Heart left ventricle (tissue), 16 donors: ENCODE results near the gene EHMT1. TPM values are rescaled to one million over a fixed set of nuclear protein-coding genes. Genes with fewer than 3 reads are reported as not detected.

ENCODE experiments used
- ATAC-seq, 4 donors: fragments of 200-7000 bp; cut with Tn5 transposase; one replicate each; pipeline ENCODE4 v1.9.1; 2020 to 2022; ENCODE audit warnings: moderate library complexity in 4 of 4, mild to moderate bottlenecking in 3 of 4, moderate number of reproducible peaks in 1 of 4
- DNase-seq, 5 donors: peaks; one replicate each; pipeline ENCODE4 v3.0.0-alpha.2; 2020
- H3K27ac ChIP-seq, 12 donors: fragments of 200-600 bp; sonication (generic) in 4 of 12; one replicate each; pipeline versions ENCODE4 v1.5.0 to v1.8.0; 2016 to 2022; ENCODE audit warnings: mild to moderate bottlenecking in 2 of 12
- H3K27me3 ChIP-seq, 9 donors: fragments of 200-600 bp; sonication (generic) in 2 of 9; one replicate each; pipeline versions ENCODE4 v1.5.1 to v1.8.0; 2016 to 2022; ENCODE audit warnings: mild to moderate bottlenecking in 3 of 9
- H3K36me3 ChIP-seq, 9 donors: fragments of 200-600 bp; sonication (generic) in 2 of 9; one replicate each; pipeline versions ENCODE4 v1.5.0 to v1.8.0; 2018 to 2022; ENCODE audit warnings: mild to moderate bottlenecking in 2 of 9
- H3K4me1 ChIP-seq, 12 donors: fragments of 200-600 bp; sonication (generic) in 4 of 12; one replicate each; pipeline versions ENCODE4 v1.5.0 to v1.8.0; 2016 to 2022; ENCODE audit warnings: mild to moderate bottlenecking in 3 of 12
- H3K4me3 ChIP-seq, 12 donors: fragments of 200-600 bp; sonication (generic) in 4 of 12; one replicate each; pipeline versions ENCODE4 v1.5.0 to v1.8.0; 2017 to 2022; ENCODE audit warnings: mild to moderate bottlenecking in 9 of 12, moderate library complexity in 4 of 12
- H3K9me3 ChIP-seq, 12 donors: fragments of 200-600 bp; sonication (generic) in 4 of 12; one replicate each; pipeline versions ENCODE4 v1.5.0 to v1.8.0; 2016 to 2022; ENCODE audit warnings: mild to moderate bottlenecking in 1 of 12
- POLR2A ChIP-seq, 2 donors: fragments of 450-650 bp; IDR thresholded peaks; one replicate each; pipeline ENCODE4 v1.6.1; 2017; ENCODE audit warnings: antibody characterized with exemption in 2 of 2, mild to moderate bottlenecking in 2 of 2, moderate library complexity in 2 of 2
- WGBS, 4 donors: extraction: QIAGEN DNeasy Blood & Tissue Kit in 2 of 4; methylation state at CpG; one replicate each; pipeline versions ENCODE4 v1.1.5 to v1.1.7; 2013 to 2018; 5-methylcytosine and 5-hydroxymethylcytosine counted together
- intact Hi-C, 10 donors: fragments of 100-400 bp; cut with DNase I; formaldehyde crosslinking; loops; one replicate each; pipeline versions ENCODE4 v1.11.1 to v1.14.2; 2022
- polyA plus RNA-seq, 2 donors: library from polyadenylated mRNA; stranded (reverse); fragments of 200-250 nt; gene quantifications; one replicate each; pipeline ENCODE4 v1.2.3, GENCODE V29; 2013
- total RNA-seq, 9 donors: library from RNA; depleted of rRNA in 2 of 9; stranded (reverse); fragments of >200 nt in 2 of 9; fragmentation: NEBNext Ultra II Directional in 3 of 9; extraction: Animal tissue kit (Norgen Biotek cat#: 25700) in 3 of 9; gene quantifications; one replicate each; pipeline versions ENCODE4 v1.1.0 to v1.2.4, GENCODE V29; 2016 to 2023
- TF ChIP-seq, protein P1 (sequence below), 12 donors: fragments of 200-600 bp; sonication (generic) in 4 of 12; IDR thresholded peaks; one replicate each; pipeline versions ENCODE4 v1.5.0 to v1.8.0; 2018 to 2022; ENCODE audit warnings: antibody characterized with exemption in 12 of 12, mild to moderate bottlenecking in 5 of 12
- donor health status: ischemic (EF 13 %, LVEDD 7.1; RV severe dilation, severe dysfunction).
- donor health status: healthy with polysubstance abuse.
- donor health status: DM: no; HTN: yes; CAD: no.
- donor health status: DM: no; HTN: no; CAD: no.
- donor health status: ischemic (EF 25% LVEDD 6.9; RV normal size, moderate dysfunction).
- donor health status: ischemic (EF 25% LVEDD 5.7; RV mildly dilated, moderate dysfunction).
- donor health status: healthy.
- donor health status: DM: yes; HTN: yes; CAD: no.
- donor health status: ischemic (EF 35%, LVEDD 5.7; RV mildly dilated, moderate dysfunction).
- donor health status: nonischemic (EF 11% LVEDD 7.7; RV severe dilation, severe dysfunction).
- donor health status: DM: yes; HTN: yes; CAD: no.
- donor health status: PGD.
- donor health status: ischemic (EF 29% LVEDD 5.4; RV normal size, mild dysfunction).
- donor health status: nonischemic (EF 23%, LVEDD 6.1; RV moderate dilation, normal function).

EHMT1 gene
- total and polyA plus RNA-seq, 11 donors: 24.5 to 55.9 (median 28.9) TPM

GRCh38 chr9:137660144-137660543 lies 41.3 kb downstream of the EHMT1 start:
- WGBS, 4 donors: 67 to 74% (median 69%) methylated on average over 4 of the region's 4 CpGs
- Histone ChIP-seq H3K27me3 (no peaks in the 10 kb centered on the region), H3K4me3 (no peak overlapping the region), H3K36me3 (peaks cover 0 to 14% (median 7%) of the 10 kb centered on the region in 9 donors), H3K27ac (no peak overlapping the region), H3K9me3 (no peaks in the 10 kb centered on the region), H3K4me1 (peaks cover 0 to 9% (median 1%) of the 10 kb centered on the region in 12 donors)
- ATAC-seq (no peak), DNase-seq (no peak)
- no peak for TF ChIP-seq POLR2A (IDR thresholded peaks at IDR 0.05)
- TF ChIP-seq, protein P1, sequence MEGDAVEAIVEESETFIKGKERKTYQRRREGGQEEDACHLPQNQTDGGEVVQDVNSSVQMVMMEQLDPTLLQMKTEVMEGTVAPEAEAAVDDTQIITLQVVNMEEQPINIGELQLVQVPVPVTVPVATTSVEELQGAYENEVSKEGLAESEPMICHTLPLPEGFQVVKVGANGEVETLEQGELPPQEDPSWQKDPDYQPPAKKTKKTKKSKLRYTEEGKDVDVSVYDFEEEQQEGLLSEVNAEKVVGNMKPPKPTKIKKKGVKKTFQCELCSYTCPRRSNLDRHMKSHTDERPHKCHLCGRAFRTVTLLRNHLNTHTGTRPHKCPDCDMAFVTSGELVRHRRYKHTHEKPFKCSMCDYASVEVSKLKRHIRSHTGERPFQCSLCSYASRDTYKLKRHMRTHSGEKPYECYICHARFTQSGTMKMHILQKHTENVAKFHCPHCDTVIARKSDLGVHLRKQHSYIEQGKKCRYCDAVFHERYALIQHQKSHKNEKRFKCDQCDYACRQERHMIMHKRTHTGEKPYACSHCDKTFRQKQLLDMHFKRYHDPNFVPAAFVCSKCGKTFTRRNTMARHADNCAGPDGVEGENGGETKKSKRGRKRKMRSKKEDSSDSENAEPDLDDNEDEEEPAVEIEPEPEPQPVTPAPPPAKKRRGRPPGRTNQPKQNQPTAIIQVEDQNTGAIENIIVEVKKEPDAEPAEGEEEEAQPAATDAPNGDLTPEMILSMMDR (IDR thresholded peaks at IDR 0.05): no peak
- intact Hi-C loops: no loop called here

DNA sequence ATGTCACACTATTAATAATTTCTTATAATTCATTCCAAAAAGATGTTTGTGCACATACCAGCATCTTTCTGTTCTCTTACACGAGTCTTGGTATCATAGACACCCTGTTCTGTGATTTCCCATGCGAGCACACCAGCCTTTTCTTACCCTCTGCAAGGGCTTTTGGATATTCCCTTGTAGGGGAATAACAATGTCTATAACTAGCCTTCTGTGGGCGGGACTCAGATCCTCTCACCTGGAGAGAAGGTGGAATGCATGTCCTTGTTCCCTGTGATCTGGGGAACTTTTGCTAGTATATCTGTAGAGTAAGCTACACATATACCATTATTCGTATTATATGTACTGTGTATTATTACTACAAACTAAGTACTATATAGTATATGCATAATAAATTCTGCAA lies 44.8 kb downstream of the EHMT1 start:
- intact Hi-C loops: no loop called here

DNA sequence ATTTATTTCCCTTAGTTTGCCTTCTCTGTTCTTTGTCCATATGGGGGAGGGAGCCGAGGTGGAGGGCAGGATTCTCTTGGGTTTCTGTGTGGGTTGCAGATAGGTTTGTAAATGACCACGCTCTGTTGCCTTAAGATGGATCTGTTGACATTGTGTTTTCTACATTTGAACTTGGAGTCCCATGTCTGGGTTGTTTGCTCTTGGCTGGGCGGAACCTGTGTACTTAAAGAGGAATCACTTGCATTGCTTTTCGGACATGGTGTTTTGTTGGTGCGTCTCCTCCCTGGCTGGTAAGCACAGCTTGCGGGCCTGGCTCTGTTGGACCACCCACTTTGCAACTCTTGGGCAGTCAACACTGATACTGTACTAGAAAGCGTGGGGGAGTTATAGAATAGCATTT lies 45.9 kb downstream of the EHMT1 start:
- Histone ChIP-seq H3K9me3 (no peaks in the 10 kb centered on the region), H3K4me3 (no peak overlapping the region), H3K27ac (no peak overlapping the region), H3K36me3 (peaks cover 0 to 4% (median 0%) of the 10 kb centered on the region in 9 donors), H3K27me3 (no peaks in the 10 kb centered on the region), H3K4me1 (peaks cover 0 to 26% (median 15%) of the 10 kb centered on the region in 12 donors)
- ATAC-seq: no peak
- DNase-seq: no peak
- TF ChIP-seq, protein P1 (IDR thresholded peaks at IDR 0.05): no peak
- TF ChIP-seq POLR2A (IDR thresholded peaks at IDR 0.05): no peak
- 87 to 94% (median 90%) methylated on average over 7 of the region's 7 CpGs for WGBS, 4 donors
- intact Hi-C loops: no loop called here

More for the DNA sequence above, 44.8 kb downstream of the EHMT1 start:
- no peak for ATAC-seq
- Histone ChIP-seq H3K9me3 (no peaks in the 10 kb centered on the region), H3K27ac (no peak overlapping the region), H3K4me3 (no peak overlapping the region), H3K4me1 (peaks cover 0 to 26% (median 15%) of the 10 kb centered on the region in 12 donors), H3K36me3 (peaks cover 0 to 4% (median 0%) of the 10 kb centered on the region in 9 donors), H3K27me3 (no peaks in the 10 kb centered on the region)
- no peak for DNase-seq
- TF ChIP-seq POLR2A (IDR thresholded peaks at IDR 0.05): no peak
- TF ChIP-seq, protein P1 (IDR thresholded peaks at IDR 0.05): no peak
- 94 to 98% (median 95%) methylated on average over 4 of the region's 4 CpGs for WGBS, 4 donors

GRCh38 chr9:137665226-137665625 lies 46.4 kb downstream of the EHMT1 start:
- no peaks in the 10 kb centered on the region for H3K9me3 ChIP-seq
- ATAC-seq (no peak), DNase-seq (no peak)
- no peaks in the 10 kb centered on the region for H3K27me3 ChIP-seq
- H3K27ac ChIP-seq: no peak overlapping the region
- peaks cover 0 to 4% (median 0%) of the 10 kb centered on the region in 9 donors for H3K36me3 ChIP-seq
- intact Hi-C loops: no loop called here
- peaks cover 0 to 30% (median 17%) of the 10 kb centered on the region in 12 donors for H3K4me1 ChIP-seq
- TF ChIP-seq, protein P1 (IDR thresholded peaks at IDR 0.05): no peak
- TF ChIP-seq POLR2A (IDR thresholded peaks at IDR 0.05): no peak
- WGBS, 4 donors: 91 to 95% (median 93%) methylated on average over 5 to 7 of the region's 7 CpGs
- no peak overlapping the region for H3K4me3 ChIP-seq
